IMR-90 (cell line): ENCODE measurements around the gene SYNGR3. TPM values are rescaled to one million over a fixed set of nuclear protein-coding genes. Genes with fewer than 3 reads are reported as not detected.

Source experiments
- ATAC-seq: fragments of 200-7000 bp; cut with Tn5 transposase; 2 replicates; pipeline ENCODE4 v1.9.1; 2020; ENCODE audit warnings: low read depth, mild to moderate bottlenecking, moderate library complexity
- BruUV-seq: library from RNA; stranded (reverse); fragments of 400-500 nt; replicated peaks from 2 replicates; lab custom pipeline; 2021; lab: Mats Ljungman, UMichigan
- CTCF ChIA-PET: fragments of 300-600 bp; formaldehyde crosslinking; extraction: SDS; loops from one replicate; lab custom pipeline; 2021; ENCODE audit warnings: antibody characterized with exemption; lab: Yijun Ruan, JAX
- POLR2A ChIA-PET: fragments of 300-600 bp; sonication (Branson Sonifier 250); formaldehyde crosslinking; loops from one replicate; lab custom pipeline; 2022; ENCODE audit warnings: antibody characterized with exemption; ENCODE audit not compliant: unreplicated experiment; lab: Charles Lee
- DNase-seq: peaks from one replicate; pipeline ENCODE4 v3.0.0; 2013
- H2AFZ ChIP-seq: replicated peaks from 2 replicates; pipeline ENCODE3; 2013; ENCODE audit warnings: low read length, mild to moderate bottlenecking; ENCODE audit not compliant: poor library complexity
- H2AK5ac ChIP-seq: 2 replicates; pipeline ENCODE4 v1.6.1; 2013; ENCODE audit warnings: low read depth, low read length, inconsistent platforms
- H2AK9ac ChIP-seq: replicated peaks from 2 replicates; pipeline ENCODE3; 2013; ENCODE audit warnings: mild to moderate bottlenecking, low read depth, low read length, moderate library complexity; ENCODE audit not compliant: poor library complexity
- H2BK120ac ChIP-seq: 2 replicates; pipeline ENCODE4 v1.6.1; 2013; ENCODE audit warnings: low read depth, low read length, inconsistent platforms
- H2BK15ac ChIP-seq: 3 replicates; pipeline ENCODE4 v1.6.1; 2013; ENCODE audit warnings: low read depth, low read length, inconsistent platforms
- H2BK20ac ChIP-seq: 2 replicates; pipeline ENCODE4 v1.6.1; 2013; ENCODE audit warnings: low read depth, mild to moderate bottlenecking, inconsistent platforms, low read length, moderate library complexity
- H2BK5ac ChIP-seq: 2 replicates; pipeline ENCODE4 v1.6.1; 2013; ENCODE audit warnings: mild to moderate bottlenecking, low read depth, low read length, inconsistent platforms; ENCODE audit not compliant: poor library complexity, severe bottlenecking
- H3K14ac ChIP-seq: replicated peaks from 2 replicates; pipeline ENCODE4 v1.6.1; 2013; ENCODE audit warnings: low read depth, low read length, inconsistent platforms
- H3K18ac ChIP-seq: 2 replicates; pipeline ENCODE4 v1.6.1; 2013; ENCODE audit warnings: low read depth, low read length, control low read depth
- H3K23ac ChIP-seq: 2 replicates; pipeline ENCODE4 v1.6.1; 2013; ENCODE audit warnings: low read depth, low read length, inconsistent platforms
- H3K27ac ChIP-seq: 2 replicates; pipeline ENCODE4 v1.5.1; 2013; ENCODE audit warnings: mild to moderate bottlenecking, control low read depth, low read length; ENCODE audit not compliant: insufficient read depth
- H3K27me3 ChIP-seq: 2 replicates; pipeline ENCODE4 v1.6.1; 2013; ENCODE audit warnings: low read length; ENCODE audit not compliant: control insufficient read depth, insufficient read depth
- H3K36me3 ChIP-seq: 2 replicates; pipeline ENCODE4 v1.6.1; 2013; ENCODE audit warnings: low read length, mixed read lengths; ENCODE audit not compliant: control insufficient read depth, insufficient read depth
- H3K4ac ChIP-seq: 2 replicates; pipeline ENCODE4 v1.6.1; 2013; ENCODE audit warnings: low read depth, low read length, inconsistent platforms
- H3K4me1 ChIP-seq: 2 replicates; pipeline ENCODE4 v1.6.1; 2013; ENCODE audit warnings: low read length, mixed read lengths; ENCODE audit not compliant: control insufficient read depth, insufficient read depth
- H3K4me2 ChIP-seq: 2 replicates; pipeline ENCODE4 v1.6.1; 2013; ENCODE audit warnings: low read depth, mild to moderate bottlenecking, control low read depth, low read length, moderate library complexity
- H3K4me3 ChIP-seq: 2 replicates; pipeline ENCODE4 v1.5.1; 2013; ENCODE audit warnings: low read depth, mild to moderate bottlenecking, control low read depth, low read length, moderate library complexity; ENCODE audit not compliant: insufficient read depth
- H3K56ac ChIP-seq: 2 replicates; pipeline ENCODE4 v1.6.1; 2013; ENCODE audit warnings: low read length, inconsistent platforms; ENCODE audit not compliant: insufficient read depth; ENCODE audit errors: extremely low read depth
- H3K79me1 ChIP-seq, 2 experiments: 2 replicates each; pipeline ENCODE4 v1.6.1; 2013; ENCODE audit warnings: low read length in 2 of 2, inconsistent platforms in 1 of 2, low read depth in 1 of 2
- H3K9ac ChIP-seq: 2 replicates; pipeline ENCODE4 v1.6.1; 2013; ENCODE audit warnings: low read depth, low read length, control low read depth
- H3K9me1 ChIP-seq: 2 replicates; pipeline ENCODE4 v1.6.1; 2013; ENCODE audit warnings: low read length, inconsistent platforms; ENCODE audit not compliant: insufficient read depth
- H3K9me3 ChIP-seq: 2 replicates; pipeline ENCODE4 v1.6.1; 2013; ENCODE audit warnings: low read length; ENCODE audit not compliant: control insufficient read depth, insufficient read depth
- H4K20me1 ChIP-seq: 2 replicates; pipeline ENCODE4 v1.6.1; 2013; ENCODE audit warnings: low read length, inconsistent platforms; ENCODE audit not compliant: insufficient read depth
- H4K5ac ChIP-seq: 2 replicates; pipeline ENCODE4 v1.6.1; 2013; ENCODE audit warnings: mild to moderate bottlenecking, low read depth, low read length, control low read depth
- H4K8ac ChIP-seq, 2 experiments: 2 replicates each; pipeline ENCODE4 v1.6.1; 2013; ENCODE audit warnings: low read depth in 2 of 2, low read length in 2 of 2, control low read depth in 1 of 2, inconsistent platforms in 1 of 2
- H4K91ac ChIP-seq: 2 replicates; pipeline ENCODE4 v1.6.1; 2013; ENCODE audit warnings: low read depth, low read length, inconsistent platforms; ENCODE audit not compliant: insufficient read depth
- BHLHE40 ChIP-seq: fragments of 150-350 bp; IDR thresholded peaks from 2 replicates; pipeline ENCODE4 v1.6.1; 2016; ENCODE audit warnings: mild to moderate bottlenecking, low read depth, low read length
- CEBPB ChIP-seq: IDR thresholded peaks from 2 replicates; pipeline ENCODE4 v1.6.1; 2012; ENCODE audit warnings: low read depth, low read length, improper control_type of control experiment
- CHD1 ChIP-seq: IDR thresholded peaks from 2 replicates; pipeline ENCODE4 v1.6.1; 2012; ENCODE audit warnings: low read depth, low read length, improper control_type of control experiment
- CTCF ChIP-seq: conservative IDR thresholded peaks from 2 replicates; pipeline ENCODE4 v1.5.1; 2012; ENCODE audit warnings: mild to moderate bottlenecking, low read depth, low read length, improper control_type of control experiment
- ELK1 ChIP-seq: fragments of 150-350 bp; IDR thresholded peaks from 2 replicates; pipeline ENCODE4 v1.6.1; 2016; ENCODE audit warnings: low read depth, mild to moderate bottlenecking, low read length, moderate library complexity, borderline replicate concordance
- MAFK ChIP-seq: IDR thresholded peaks from 2 replicates; pipeline ENCODE4 v1.6.1; 2012; ENCODE audit warnings: low read depth, low read length, improper control_type of control experiment
- NFE2L2 ChIP-seq: fragments of 150-350 bp; IDR thresholded peaks from 2 replicates; pipeline ENCODE4 v1.6.1; 2016; ENCODE audit warnings: low read depth, mild to moderate bottlenecking, low read length
- POLR2A ChIP-seq: IDR thresholded peaks from 2 replicates; pipeline ENCODE4 v1.6.1; 2012; ENCODE audit warnings: mild to moderate bottlenecking, low read depth, low read length
- RAD21 ChIP-seq: IDR thresholded peaks from 2 replicates; pipeline ENCODE4 v1.6.1; 2012; ENCODE audit warnings: low read length, improper control_type of control experiment
- RCOR1 ChIP-seq: IDR thresholded peaks from 2 replicates; pipeline ENCODE4 v1.6.1; 2012; ENCODE audit warnings: mild to moderate bottlenecking, low read length, improper control_type of control experiment; ENCODE audit not compliant: insufficient replicate concordance
- RFX5 ChIP-seq: IDR thresholded peaks from 2 replicates; pipeline ENCODE4 v1.8.0; 2012; ENCODE audit warnings: low read depth, mild to moderate bottlenecking, low read length, moderate library complexity
- SMC3 ChIP-seq: fragments of 150-350 bp; IDR thresholded peaks from 2 replicates; pipeline ENCODE4 v1.6.1; 2016; ENCODE audit warnings: low read depth, mild to moderate bottlenecking, antibody characterized with exemption, low read length, moderate library complexity
- USF2 ChIP-seq: fragments of 150-350 bp; IDR thresholded peaks from 2 replicates; pipeline ENCODE4 v1.6.1; 2017; ENCODE audit warnings: mild to moderate bottlenecking, antibody characterized with exemption, low read length, low read depth
- WGBS, 2 experiments: methylation state at CpG; one replicate each; pipeline versions ENCODE4 v1.1.5 to v1.1.7; 2013; ENCODE audit warnings: missing lambda C conversion rate in 2 of 2; ENCODE audit not compliant: insufficient read length in 1 of 2; ENCODE audit errors: extremely low coverage in 2 of 2; 5-methylcytosine and 5-hydroxymethylcytosine counted together
- dilution Hi-C: fragments of 300-500 bp; cut with HindIII; formaldehyde crosslinking; loops from one replicate; pipeline ENCODE4 v1.14.3; 2018; ENCODE audit warnings: low sequenced_read_pairs; ENCODE audit not compliant: unreplicated experiment
- in situ Hi-C: fragments of 300-500 bp; cut with MboI; formaldehyde crosslinking; loops from 3 replicates; pipeline ENCODE4 v1.14.3; 2019; ENCODE audit warnings: low sequenced_read_pairs, inconsistent platforms, mixed read lengths
- intact Hi-C: fragments of 100-400 bp; cut with micrococcal nuclease; formaldehyde crosslinking; loops from 2 replicates; pipeline ENCODE4 v1.10.0; 2022
- polyA plus RNA-seq, 3 experiments: library from polyadenylated mRNA; depleted of rRNA; stranded (reverse); fragments of >200 nt; gene quantifications; 2 replicates each; pipeline ENCODE4 v1.2.3, GENCODE V29; 2012; ENCODE audit warnings: low replicate concordance in 1 of 3
- total RNA-seq: library from RNA; depleted of rRNA; stranded (reverse); fragments of >200 nt; gene quantifications from 2 replicates; pipeline ENCODE4 v1.2.3, GENCODE V29; 2012

Gene SYNGR3
- total and polyA plus RNA-seq, 2 of the 4 experiments (the other 2 are of a cell fraction) = 1.8 to 5.8 TPM

- TF ChIP-seq CTCF (no peak), MAFK (no peak)
Observed at GRCh38 chr16:1966460-1966859, 23.3 kb upstream of the SYNGR3 start, which contains the start of gene RNF151 (continued).

GRCh38 chr16:1968146-1968953 lies 21.4 kb upstream of the SYNGR3 start:
- Histone ChIP-seq H3K18ac (no peak overlapping the region), H3K79me1 (peaks cover 9 to 54% of the 10 kb centered on the region in 2 experiments), H4K5ac (no peak overlapping the region), H2BK20ac (no peak overlapping the region), H2AFZ (no peak overlapping the region), H3K4me2 (no peak overlapping the region), H2BK15ac (no peak overlapping the region), H4K20me1 (peaks cover 13% of the 10 kb centered on the region), H3K27me3 (no peaks in the 10 kb centered on the region), H3K4ac (no peak overlapping the region), H3K14ac (no peak overlapping the region), H3K27ac (no peak overlapping the region), H4K8ac (no peak overlapping the region), H3K9ac (no peak overlapping the region), H2BK5ac (no peak overlapping the region), H3K4me1 (peaks cover 11% of the 10 kb centered on the region), H3K56ac (no peak overlapping the region), H2BK120ac (no peak overlapping the region), H3K23ac (no peak overlapping the region), H4K91ac (no peak overlapping the region), H2AK5ac (no peak overlapping the region), H3K9me3 (no peaks in the 10 kb centered on the region), H3K4me3 (no peak overlapping the region), H3K9me1 (peaks cover 3% of the 10 kb centered on the region; the same call in 1 of the 2 replicates), H3K36me3 (peaks cover 6% of the 10 kb centered on the region), H2AK9ac (no peak overlapping the region)
- WGBS, 2 experiments = 97% methylated on average over 16 of the region's 41 CpGs; no CpG with 5 or more reads in 1 of the 2 experiments
- BruUV-seq = no TSS peak
- POLR2A ChIA-PET = no interaction called here
- ATAC-seq (no peak), DNase-seq (no peak)
- CTCF ChIA-PET = no interaction called here
- in situ Hi-C loops = no loop called here
- intact Hi-C loops = no loop called here
- dilution Hi-C loops = no loop called here
- TF ChIP-seq ELK1 = no peak
- no peak for TF ChIP-seq CEBPB
- no peak for TF ChIP-seq RCOR1
- TF ChIP-seq CHD1 = no peak
- no peak for TF ChIP-seq SMC3
- TF ChIP-seq MAFK = no peak
- TF ChIP-seq RAD21 = no peak
- TF ChIP-seq RFX5 = no peak
- TF ChIP-seq NFE2L2 = no peak
- no peak for TF ChIP-seq BHLHE40
- no peak for TF ChIP-seq USF2
- no peak for TF ChIP-seq POLR2A
